DOHH2 (cell line): ENCODE results near the gene IGF1R.

Experiments used
- CTCF ChIP-seq: fragments of 200-600 bp; sonication (generic); IDR thresholded peaks from one replicate; pipeline ENCODE4 v1.5.1; 2014; ENCODE audit warnings: antibody characterized with exemption, mild to moderate bottlenecking, low read depth, low read length; ENCODE audit not compliant: poor library complexity, severe bottlenecking
- EZH2phosphoT487 ChIP-seq: fragments of 200-600 bp; sonication (generic); IDR thresholded peaks from 2 replicates; pipeline ENCODE4 v1.6.1; 2017; ENCODE audit warnings: borderline replicate concordance, mild to moderate bottlenecking, antibody characterized with exemption, low read length, moderate library complexity, mixed read lengths

- TF ChIP-seq CTCF (no peak), EZH2phosphoT487 (no peak)
Measured at GRCh38 chr15:98795980-98796379, 147.6 kb downstream of the IGF1R start.
